GM18873 (cell line): ENCODE measurements around the gene NDST1.

Source experiments
- ATAC-seq: cut with Tn5 transposase; IDR thresholded peaks from one replicate; pipeline ENCODE4 v1.9.1; 2021; ENCODE audit warnings: mild to moderate bottlenecking, moderate library complexity, moderate number of reproducible peaks; ENCODE audit not compliant: unreplicated experiment, low FRiP score

The NDST1 gene

GRCh38 chr5:150600616-150601490 lies 92.9 kb downstream of the NDST1 start:
- ATAC-seq = no peak

DNA sequence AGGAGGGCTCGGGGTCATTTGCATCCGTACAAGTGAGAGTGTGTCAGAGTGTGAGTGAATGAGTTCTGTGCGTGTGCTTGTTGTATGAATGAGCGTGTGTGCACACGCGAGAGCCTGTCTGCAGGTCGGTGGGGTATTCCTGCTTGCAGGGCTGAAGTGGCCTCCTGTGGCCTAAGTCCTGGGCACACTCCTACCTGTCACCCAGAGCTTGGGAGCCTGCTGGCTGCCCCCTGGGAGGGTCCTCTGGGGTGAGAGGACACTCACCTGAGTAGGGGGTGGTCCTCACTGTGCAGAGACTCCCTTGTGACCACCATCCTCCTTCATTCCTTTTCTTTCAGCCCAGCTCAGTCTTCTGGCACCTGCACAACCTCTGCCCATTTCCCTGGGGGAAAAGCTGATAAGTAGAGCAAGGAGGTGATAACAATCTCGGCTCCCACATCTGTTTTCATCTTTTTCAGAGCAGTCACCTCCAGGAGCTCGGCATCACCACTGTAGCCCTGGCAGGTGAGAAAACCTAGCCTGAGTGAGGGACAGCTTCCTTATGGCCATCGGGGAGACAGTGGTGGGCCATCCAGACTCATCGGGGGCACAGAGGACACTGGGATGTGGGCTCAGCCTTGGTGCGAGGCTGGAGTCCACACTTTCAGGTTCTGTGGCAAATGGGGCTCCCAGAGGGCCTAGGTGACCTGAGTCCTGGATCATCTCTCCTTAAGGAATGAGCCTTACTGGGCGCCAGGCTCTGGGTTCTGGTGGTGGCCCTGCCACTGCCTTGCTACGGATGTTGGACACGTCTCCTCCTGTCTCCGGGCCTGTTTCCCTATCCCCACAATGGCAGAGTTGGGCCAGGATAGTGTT lies 93.8 kb downstream of the NDST1 start:
- ATAC-seq = no peak

GRCh38 chr5:150603052-150603451 lies 95.1 kb downstream of the NDST1 start:
- no peak for ATAC-seq

GRCh38 chr5:150603491-150603890 lies 95.6 kb downstream of the NDST1 start:
- no peak for ATAC-seq

DNA sequence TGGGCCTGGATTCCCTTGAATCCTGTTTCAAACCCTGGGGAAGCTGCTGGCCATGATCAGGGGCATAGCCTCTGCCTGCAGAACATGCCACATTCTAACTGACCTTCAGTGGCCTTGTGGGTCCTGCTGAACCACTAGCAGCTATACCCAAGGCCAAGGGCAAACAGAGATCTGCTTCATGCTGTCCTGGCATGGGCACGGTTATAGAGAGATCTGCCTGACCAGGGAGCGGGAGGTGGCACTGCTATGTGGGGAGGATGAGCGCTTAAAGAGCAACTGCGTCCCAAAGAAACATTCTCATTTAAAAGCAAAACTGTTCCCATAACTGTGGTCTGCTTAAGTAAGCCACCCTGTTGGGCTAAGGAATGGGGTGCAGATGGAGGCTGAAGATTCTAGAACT lies 96.1 kb downstream of the NDST1 start:
- no peak for ATAC-seq

DNA sequence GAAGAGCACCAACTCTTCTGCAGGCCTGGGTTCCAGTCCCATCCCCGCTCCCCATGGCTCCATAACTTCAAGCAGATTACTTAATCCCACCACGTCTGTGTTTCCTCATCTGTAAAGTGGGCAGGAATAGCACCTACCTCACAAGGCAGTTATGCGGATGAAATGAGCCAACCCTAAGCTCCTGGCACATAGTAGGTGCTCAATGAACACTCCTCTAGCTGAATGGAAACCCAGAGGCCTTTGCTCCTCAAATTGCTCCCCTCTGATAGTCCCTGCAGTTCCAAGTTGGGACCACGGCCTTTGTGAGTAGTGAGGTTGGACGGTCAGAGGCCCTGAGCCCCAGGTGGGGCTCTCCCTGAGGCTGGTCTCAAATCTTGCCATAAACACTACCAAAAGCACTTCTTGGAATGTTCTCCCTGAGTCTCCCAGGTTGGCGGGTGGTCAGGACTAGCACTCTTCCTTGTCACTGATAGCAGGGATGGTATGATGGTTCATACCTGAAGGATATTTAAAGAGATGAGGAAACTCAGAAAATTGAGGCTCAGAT lies 97.0 kb downstream of the NDST1 start:
- ATAC-seq = no peak

DNA sequence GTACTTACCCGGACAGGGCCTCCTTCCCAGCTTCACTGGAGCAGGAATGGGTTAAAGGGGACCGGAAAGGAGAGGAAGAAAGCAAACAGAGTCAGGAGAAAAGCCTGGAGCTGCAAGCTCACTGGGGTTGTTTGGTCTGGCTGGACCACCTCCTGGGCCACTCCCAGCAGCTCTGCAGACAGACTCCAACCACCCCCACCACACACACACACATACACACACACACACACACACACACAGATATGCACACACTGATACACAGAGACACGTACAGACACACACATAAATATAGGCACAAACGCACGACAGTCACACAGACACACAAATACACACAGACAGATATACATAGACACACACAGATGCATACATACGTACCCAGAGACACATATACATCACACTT lies 97.6 kb downstream of the NDST1 start:
- no peak for ATAC-seq

- no peak for ATAC-seq
Measured at GRCh38 chr5:150606476-150606875, 98.5 kb downstream of the NDST1 start.

DNA sequence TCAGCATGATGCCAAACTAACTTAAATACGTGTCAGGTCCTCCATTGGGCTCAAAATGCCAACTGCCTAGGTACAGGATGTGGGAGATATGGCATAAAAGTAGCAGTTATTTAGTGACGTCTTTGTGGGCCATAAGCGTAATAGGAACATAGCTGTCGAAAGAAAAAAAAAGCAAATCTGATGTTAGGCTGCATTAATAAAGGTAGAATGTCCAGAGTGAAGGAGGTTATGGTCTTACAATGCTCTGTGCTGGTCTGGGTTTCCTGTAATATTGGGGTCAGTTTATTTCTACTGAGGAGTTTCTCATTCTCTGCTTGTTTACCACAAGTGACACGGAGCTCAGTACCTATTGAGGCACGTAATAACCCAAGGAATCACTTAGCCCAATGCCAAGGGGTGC lies 99.2 kb downstream of the NDST1 start:
- ATAC-seq = no peak
